DMS153 treated with DMSO at 0.1 percent for 48 hours (cell line): ENCODE results near the gene SMIM31.

Experiments
- DNase-seq: peaks from one replicate; lab custom pipeline; 2025; ENCODE audit not compliant: unreplicated experiment; lab: John Stamatoyannopoulos, UW

Gene SMIM31

GRCh38 chr4:164780839-164781238 is 26.9 kb downstream of the SMIM31 start:
- DNase-seq, result no peak

- no peak for DNase-seq
These were observed 30.0 kb downstream of the SMIM31 start for GRCh38 chr4:164783976-164784375.

- no peak for DNase-seq
These were observed 35.1 kb downstream of the SMIM31 start for GRCh38 chr4:164789047-164789446.

DNA sequence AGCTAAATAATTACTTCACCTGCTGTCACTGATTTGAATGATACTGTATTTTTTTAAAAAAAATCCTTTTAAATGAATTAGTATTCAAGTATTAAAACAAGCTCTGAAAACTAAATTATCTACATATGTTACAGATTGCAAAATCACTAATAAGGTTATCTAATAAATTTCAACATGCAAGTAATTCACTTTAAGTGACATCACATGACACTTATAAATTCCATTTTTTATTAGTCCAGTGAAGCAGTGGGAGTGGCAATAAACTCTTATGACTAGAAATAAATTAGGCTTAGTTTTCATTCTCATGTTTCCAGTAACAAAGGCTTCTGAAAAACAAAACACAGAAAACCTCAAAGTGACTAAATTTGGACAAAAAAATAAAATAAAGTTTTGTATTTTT is 36.3 kb downstream of the SMIM31 start:
- DNase-seq, result no peak

DNA sequence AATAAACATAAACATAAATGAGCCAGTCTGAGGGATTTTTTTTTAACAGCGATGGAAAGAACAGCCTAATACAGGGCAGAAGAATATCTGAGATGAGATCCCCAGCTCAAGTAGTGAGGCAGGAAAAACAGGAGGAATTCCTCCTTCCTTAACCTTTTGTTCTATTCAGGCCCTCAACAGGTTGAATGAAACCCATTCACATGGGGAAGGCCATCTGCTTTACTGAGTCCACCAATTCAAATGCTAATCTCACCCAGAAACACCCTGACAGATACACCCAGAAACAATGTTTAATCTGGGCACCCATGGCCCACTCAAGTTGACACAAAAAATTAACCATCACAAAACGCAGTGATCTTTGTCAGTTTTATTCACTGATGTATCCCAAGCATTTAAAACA is 45.5 kb downstream of the SMIM31 start:
- DNase-seq, result no peak

DNA sequence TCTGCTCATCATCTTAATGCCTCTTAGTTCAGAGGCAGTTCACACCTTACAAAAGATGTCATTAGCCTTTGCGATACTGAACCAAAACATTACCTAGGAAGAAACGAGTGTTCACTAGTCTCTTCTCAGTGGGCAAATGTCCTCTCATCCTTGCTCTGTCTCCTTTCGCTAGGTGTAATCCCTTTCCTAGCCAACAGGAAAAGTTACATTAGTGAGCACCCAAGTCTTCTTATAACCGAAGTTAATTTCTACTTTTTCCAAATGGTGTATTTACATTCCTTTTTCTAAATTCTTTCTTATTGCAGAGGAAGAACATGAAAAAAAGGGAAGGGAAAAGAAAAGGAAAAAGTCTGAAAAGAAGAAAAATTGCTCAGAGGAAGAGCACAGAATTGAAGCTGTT is 46.9 kb downstream of the SMIM31 start:
- DNase-seq, result no peak

DNA sequence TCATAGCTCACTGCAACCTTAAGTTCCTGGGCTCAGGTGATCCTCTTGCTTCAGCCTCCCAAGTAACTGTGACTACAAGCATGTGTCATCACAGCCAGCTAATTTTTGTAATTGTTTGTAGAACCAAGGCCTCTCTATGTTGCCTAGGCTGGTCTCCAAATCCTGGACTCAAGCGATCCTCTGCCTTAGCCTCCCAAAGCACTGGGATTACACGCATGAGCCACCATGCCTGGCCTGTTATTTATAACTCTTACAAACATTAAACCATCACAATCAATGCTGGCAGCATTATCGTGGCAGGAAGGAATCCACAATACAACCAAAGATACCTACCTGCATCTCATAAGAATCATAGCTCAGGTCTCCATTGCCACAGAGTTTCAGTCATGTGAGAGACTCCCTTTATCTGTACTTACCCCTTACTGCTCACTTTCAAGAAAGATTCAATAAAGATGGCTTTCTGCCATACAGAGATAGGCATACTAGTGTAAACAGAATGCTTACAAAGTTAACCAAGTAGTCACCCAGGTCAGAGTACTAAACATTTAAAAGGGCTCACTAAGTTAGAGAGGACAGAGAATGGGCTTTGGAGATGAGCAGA is 48.5 kb downstream of the SMIM31 start:
- DNase-seq, result no peak

DNA sequence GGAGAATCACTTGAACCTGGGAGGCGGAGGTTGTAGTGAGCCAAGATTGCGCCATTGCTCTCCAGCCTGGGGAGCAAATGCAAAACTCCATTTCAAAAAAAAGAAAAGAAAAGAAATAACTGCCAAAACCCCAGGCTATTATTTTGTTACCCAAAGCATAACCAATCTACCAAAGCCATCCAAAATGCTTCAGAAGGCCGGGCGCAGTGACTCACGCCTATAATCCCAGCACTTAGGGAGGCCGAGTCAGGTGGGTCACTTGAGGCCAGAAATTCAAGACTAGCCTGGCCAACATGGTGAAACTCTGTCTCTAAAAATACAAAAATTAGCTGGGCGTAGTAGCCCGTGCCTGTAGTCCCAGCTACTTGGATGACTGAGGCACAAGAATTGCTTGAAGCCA is 49.8 kb downstream of the SMIM31 start:
- DNase-seq, result no peak

DNA sequence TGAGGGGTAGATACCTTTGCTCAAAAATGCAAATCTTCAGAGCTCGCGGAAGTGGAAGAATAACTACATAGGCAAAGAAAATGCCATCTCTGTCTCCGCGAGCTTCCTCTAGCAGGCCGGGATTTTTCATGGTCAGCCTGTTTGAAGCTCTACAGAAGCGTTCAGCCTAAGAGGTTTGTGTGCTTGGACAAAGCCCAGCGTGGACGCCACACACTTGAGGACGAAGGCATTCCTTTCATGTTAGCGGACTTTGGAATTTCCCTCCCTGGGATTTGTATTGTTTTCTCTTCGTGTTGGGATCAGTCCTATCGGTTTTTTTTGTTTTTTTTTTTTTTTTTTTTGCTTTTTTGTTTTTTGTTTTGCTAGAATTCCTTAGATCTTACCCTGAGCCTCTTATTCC is 53.7 kb downstream of the SMIM31 start:
- no peak for DNase-seq

DNA sequence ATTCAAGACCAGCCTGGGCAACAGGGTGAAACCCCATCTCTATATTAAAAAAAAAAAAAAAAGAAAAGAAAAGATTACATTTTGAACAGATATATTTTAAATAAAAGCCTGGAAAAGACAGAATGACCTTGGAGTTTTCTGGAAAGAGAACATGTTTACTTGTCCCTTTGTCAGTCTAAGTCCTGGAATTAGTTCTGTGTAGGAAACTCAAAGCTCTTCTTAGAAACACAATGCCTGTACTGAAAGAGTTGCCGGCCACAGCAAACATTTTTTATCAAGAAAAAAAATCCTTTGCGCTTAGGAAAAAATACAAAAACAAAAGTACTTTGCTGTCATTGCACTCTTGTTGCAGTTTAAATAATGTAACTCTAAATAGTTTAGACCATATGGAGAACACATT is 59.6 kb downstream of the SMIM31 start:
- DNase-seq, result no peak

DNA sequence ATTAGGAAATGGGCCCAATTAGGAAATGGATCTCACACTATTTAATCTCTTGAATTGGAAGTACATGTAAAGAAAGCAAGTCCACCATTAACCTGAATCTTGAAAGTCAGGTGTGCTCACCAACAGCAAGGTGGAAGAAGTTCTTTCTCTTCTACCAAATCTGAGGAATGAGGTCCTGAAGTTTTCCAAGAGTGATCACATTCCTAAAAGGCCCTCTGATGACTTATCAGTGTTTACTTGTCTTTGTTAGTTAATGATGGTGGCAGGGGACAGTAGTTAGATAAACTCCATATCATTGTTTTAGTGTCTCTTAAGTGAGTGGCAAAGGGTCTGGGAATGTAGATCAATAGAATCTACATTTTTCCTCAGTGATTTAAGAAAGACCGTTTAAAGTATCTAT is 61.8 kb downstream of the SMIM31 start:
- DNase-seq, result no peak

GRCh38 chr4:164819366-164819765 is 65.4 kb downstream of the SMIM31 start:
- no peak for DNase-seq

- DNase-seq, result no peak
These were observed 67.8 kb downstream of the SMIM31 start for GRCh38 chr4:164821711-164822110.

DNA sequence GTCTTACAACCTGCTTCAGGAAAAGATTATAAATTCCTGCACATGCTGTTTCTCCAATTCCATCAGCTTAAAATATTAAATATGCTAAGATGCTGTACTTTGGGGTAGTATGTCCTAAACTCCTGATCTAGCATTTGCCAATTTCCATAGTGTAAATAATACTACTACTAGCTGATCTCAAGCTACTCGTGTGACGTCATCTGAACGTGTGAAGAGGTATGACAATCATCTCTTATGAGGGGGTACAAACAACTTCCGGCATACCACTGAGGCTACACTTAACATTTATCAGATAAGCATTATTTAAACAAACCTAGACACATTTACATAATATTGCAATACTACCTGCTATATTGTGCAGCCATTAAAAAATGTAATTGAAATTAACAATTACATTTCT is 70.7 kb downstream of the SMIM31 start:
- no peak for DNase-seq

DNA sequence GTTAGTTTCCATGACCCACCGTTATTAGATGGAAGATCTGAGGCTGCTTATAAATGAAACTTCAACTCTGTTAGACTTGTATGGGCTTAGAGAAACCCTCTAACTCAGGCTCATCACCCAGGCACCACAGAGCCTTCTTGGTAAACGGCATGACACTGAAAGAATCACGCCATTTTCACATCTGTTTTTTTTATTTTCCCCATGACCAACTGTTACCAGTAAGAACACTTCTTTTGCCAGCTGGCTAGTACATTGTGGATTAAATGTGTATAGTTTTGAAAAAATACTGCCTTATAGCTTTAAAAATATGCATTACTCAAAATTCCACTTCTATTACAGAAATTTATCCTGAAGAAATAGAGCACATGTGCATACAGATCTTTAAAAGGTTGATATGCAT is 75.0 kb downstream of the SMIM31 start:
- DNase-seq, result no peak

GRCh38 chr4:164846566-164846965 is 92.6 kb downstream of the SMIM31 start:
- DNase-seq, result peak; percentile 13

DNA sequence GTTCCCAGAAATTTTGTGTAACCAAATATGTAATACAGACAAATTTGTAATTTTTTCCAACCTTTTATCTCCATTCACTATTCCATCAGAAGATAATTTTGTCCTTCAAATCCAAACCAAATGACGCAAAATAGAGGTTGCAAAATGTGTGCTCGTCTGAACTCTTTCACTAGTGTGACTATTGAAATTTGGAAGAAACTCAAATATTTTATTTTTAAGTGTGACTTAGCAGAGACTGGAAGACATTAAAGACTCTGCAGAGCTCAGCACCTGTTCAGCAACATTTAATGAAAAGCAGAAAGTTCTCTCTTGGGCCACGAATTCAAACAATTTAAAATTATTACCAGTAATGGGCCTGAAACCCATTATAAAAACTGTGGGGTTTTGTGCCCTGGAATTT is 93.1 kb downstream of the SMIM31 start:
- DNase-seq, result no peak

DNA sequence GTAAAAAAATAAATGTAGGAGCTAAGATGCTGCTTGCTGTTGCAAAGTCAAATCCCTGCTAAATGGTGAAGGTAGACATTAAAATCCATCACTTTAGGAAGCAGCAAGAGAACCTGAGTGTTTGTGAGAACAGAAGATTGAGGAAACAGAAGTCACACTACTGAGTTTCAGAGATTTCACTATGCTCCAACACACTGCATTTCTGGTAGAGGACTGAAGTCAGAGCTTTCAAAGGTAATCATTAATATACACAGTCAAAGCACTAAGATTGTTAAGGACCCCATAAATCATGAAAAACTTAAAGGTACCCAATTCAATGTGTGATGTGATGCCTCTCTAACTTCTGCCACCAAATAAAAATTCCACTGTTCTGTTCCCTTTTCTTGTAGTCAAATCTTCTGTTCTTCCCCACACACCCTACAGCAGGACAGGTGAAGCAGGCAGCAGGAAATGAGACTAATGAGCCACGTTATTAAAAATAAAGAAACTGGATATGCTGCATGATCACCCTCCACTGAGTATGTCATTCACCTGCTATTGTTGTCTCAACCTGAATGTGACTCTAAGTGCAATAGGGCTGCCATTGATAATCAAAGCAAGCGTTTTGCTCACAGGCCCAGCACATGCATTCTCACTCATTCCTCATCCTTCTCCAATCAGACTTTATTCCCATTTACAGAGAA is 94.2 kb downstream of the SMIM31 start:
- DNase-seq, result no peak
